Endodermal cell (in vitro differentiated cells): Measurements from ENCODE around the gene LRBA. TPM values are rescaled to one million over a fixed set of nuclear protein-coding genes. Genes with fewer than 3 reads are reported as not detected.

ENCODE experiments used
- DNase-seq: peaks from one replicate; pipeline ENCODE4 v3.0.0-alpha.2; 2017
- H3K27ac ChIP-seq: 2 replicates; pipeline ENCODE4 v1.5.1; 2013; ENCODE audit warnings: mild to moderate bottlenecking, low read depth, low read length, moderate library complexity
- H3K27me3 ChIP-seq: 2 replicates; pipeline ENCODE4 v1.6.1; 2013; ENCODE audit warnings: mild to moderate bottlenecking, low read length, moderate library complexity; ENCODE audit not compliant: insufficient read depth, control insufficient read depth, poor library complexity, severe bottlenecking
- H3K36me3 ChIP-seq: 2 replicates; pipeline ENCODE4 v1.7.0; 2013; ENCODE audit warnings: mild to moderate bottlenecking, low read length, moderate library complexity; ENCODE audit not compliant: control insufficient read depth, insufficient read depth
- H3K4me1 ChIP-seq: one replicate; pipeline ENCODE4 v1.7.0; 2013; ENCODE audit warnings: low read length; ENCODE audit not compliant: control insufficient read depth, insufficient read depth
- H3K4me3 ChIP-seq: 2 replicates; pipeline ENCODE4 v1.5.1; 2013; ENCODE audit warnings: mild to moderate bottlenecking, low read length, moderate library complexity
- H3K9ac ChIP-seq: 2 replicates; pipeline ENCODE4 v1.6.1; 2013; ENCODE audit warnings: mild to moderate bottlenecking, low read length, moderate library complexity; ENCODE audit not compliant: poor library complexity, severe bottlenecking; ENCODE audit errors: extremely low read depth
- H3K9me3 ChIP-seq: 2 replicates; pipeline ENCODE4 v1.6.1; 2013; ENCODE audit warnings: mild to moderate bottlenecking, low read length, moderate library complexity; ENCODE audit not compliant: control insufficient read depth
- H3K27ac Mint-ChIP-seq: 2 replicates; pipeline ENCODE4 v1.8.0; 2020; ENCODE audit warnings: mixed read lengths
- H3K27me3 Mint-ChIP-seq: 2 replicates; pipeline ENCODE4 v1.8.0; 2021; ENCODE audit warnings: mild to moderate bottlenecking, mixed read lengths; ENCODE audit not compliant: insufficient read depth
- H3K36me3 Mint-ChIP-seq: 2 replicates; pipeline ENCODE4 v1.8.0; 2020; ENCODE audit warnings: low read depth, mixed read lengths
- H3K4me1 Mint-ChIP-seq: 2 replicates; pipeline ENCODE4 v1.8.0; 2020; ENCODE audit warnings: mixed read lengths
- H3K4me3 Mint-ChIP-seq: 2 replicates; pipeline ENCODE4 v1.8.0; 2020; ENCODE audit warnings: mild to moderate bottlenecking, moderate library complexity, mixed read lengths
- H3K9me3 Mint-ChIP-seq: 2 replicates; pipeline ENCODE4 v1.8.0; 2020; ENCODE audit warnings: mild to moderate bottlenecking, mixed read lengths
- WGBS, 2 experiments: methylation state at CpG; one replicate each; pipeline versions ENCODE4 v1.1.5 to v1.1.7; 2013; ENCODE audit warnings: missing lambda C conversion rate in 2 of 2, mixed read lengths in 1 of 2; ENCODE audit not compliant: insufficient coverage in 1 of 2, insufficient read length in 1 of 2; 5-methylcytosine and 5-hydroxymethylcytosine counted together
- total RNA-seq, 2 donors: library from RNA; stranded (reverse); fragmentation: NEBNext Ultra II Directional in 1 of 2; extraction: Animal tissue kit (Norgen Biotek cat#: 25700) in 1 of 2; gene quantifications; 2 replicates in 1 of 2; 3 replicates in 1 of 2; pipeline ENCODE4 v1.2.1, GENCODE V29; 2021
- TF ChIP-seq, protein P1 (sequence below): fragments of 200-600 bp; sonication (generic); conservative IDR thresholded peaks from 2 replicates; pipeline ENCODE4 v1.5.0; 2021; ENCODE audit warnings: antibody characterized with exemption, mild to moderate bottlenecking

The LRBA gene
- total RNA-seq, 2 donors from 2014 or later, result 77.3 to 95.9 TPM

DNA sequence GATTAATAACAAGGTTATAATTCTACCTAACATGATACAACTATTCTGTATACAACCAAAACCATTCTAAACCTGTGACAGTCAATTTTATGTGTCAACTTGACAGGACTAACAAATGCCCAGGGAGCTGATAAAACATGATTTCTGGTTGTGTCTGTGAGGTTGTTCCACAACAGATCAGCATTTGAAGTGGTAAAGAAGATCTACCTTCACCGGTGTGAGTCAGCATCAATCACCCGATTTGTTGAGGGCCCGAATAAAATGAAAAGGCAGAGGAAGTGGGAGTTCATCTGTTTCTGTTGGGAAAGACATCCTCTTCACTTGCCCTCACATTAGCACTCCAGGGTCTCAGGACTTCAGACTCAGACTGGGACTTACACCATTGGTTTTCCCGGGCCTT lies 245.2 kb downstream of the LRBA start:
- Mint-ChIP-seq H3K9me3 (no peaks in the 10 kb centered on the region), H3K4me1 (peaks cover 12% of the 10 kb centered on the region), H3K4me3 (no peak overlapping the region), H3K36me3 (peaks cover 4% of the 10 kb centered on the region), H3K27ac (no peak overlapping the region), H3K27me3 (no peaks in the 10 kb centered on the region)
- H3K9ac ChIP-seq, result no peak overlapping the region
- peaks cover 11% of the 10 kb centered on the region for H3K4me1 ChIP-seq
- WGBS, 2 experiments, result 76 to 88% methylated on average over 3 to 4 of the region's 4 CpGs
- H3K4me3 ChIP-seq, result no peak overlapping the region
- TF ChIP-seq, protein P1, sequence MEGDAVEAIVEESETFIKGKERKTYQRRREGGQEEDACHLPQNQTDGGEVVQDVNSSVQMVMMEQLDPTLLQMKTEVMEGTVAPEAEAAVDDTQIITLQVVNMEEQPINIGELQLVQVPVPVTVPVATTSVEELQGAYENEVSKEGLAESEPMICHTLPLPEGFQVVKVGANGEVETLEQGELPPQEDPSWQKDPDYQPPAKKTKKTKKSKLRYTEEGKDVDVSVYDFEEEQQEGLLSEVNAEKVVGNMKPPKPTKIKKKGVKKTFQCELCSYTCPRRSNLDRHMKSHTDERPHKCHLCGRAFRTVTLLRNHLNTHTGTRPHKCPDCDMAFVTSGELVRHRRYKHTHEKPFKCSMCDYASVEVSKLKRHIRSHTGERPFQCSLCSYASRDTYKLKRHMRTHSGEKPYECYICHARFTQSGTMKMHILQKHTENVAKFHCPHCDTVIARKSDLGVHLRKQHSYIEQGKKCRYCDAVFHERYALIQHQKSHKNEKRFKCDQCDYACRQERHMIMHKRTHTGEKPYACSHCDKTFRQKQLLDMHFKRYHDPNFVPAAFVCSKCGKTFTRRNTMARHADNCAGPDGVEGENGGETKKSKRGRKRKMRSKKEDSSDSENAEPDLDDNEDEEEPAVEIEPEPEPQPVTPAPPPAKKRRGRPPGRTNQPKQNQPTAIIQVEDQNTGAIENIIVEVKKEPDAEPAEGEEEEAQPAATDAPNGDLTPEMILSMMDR, result no peak
- H3K9me3 ChIP-seq, result no peaks in the 10 kb centered on the region
- no peaks in the 10 kb centered on the region for H3K27me3 ChIP-seq
- peaks cover 5% of the 10 kb centered on the region for H3K36me3 ChIP-seq
- no peak overlapping the region for H3K27ac ChIP-seq
- DNase-seq, result no peak

DNA sequence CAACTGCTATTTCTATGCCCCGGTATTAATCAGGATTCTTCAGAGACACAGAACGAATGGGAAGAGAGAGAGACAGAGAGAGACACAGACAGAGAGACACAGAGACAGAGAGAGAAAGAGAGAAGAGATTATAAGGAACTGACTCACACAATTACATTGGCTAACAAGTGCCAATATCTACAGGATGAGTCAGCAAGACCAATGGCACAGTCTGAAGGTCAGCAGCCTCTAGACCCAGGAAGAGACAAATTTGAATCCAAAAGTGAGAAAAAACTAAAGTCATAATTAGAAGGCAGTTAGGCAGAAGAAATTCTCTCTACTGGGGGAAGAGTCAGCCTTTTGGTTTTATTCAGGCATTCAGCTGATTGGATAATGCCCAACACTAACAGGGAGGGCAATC lies 245.8 kb downstream of the LRBA start:
- no peak for DNase-seq
- Histone ChIP-seq H3K27me3 (no peaks in the 10 kb centered on the region), H3K9ac (no peak overlapping the region), H3K27ac (no peak overlapping the region), H3K4me1 (peaks cover 7% of the 10 kb centered on the region), H3K9me3 (no peaks in the 10 kb centered on the region), H3K36me3 (peaks cover 5% of the 10 kb centered on the region), H3K4me3 (no peak overlapping the region)
- Mint-ChIP-seq H3K27me3 (no peaks in the 10 kb centered on the region), H3K9me3 (no peaks in the 10 kb centered on the region), H3K4me3 (no peak overlapping the region), H3K36me3 (peaks cover 4% of the 10 kb centered on the region), H3K4me1 (peaks cover 10% of the 10 kb centered on the region), H3K27ac (peak overlapping the region; percentile 9)
- TF ChIP-seq, protein P1, result no peak
- 94 to 100% methylated on average over 1 to 2 of the region's 2 CpGs for WGBS, 2 experiments

DNA sequence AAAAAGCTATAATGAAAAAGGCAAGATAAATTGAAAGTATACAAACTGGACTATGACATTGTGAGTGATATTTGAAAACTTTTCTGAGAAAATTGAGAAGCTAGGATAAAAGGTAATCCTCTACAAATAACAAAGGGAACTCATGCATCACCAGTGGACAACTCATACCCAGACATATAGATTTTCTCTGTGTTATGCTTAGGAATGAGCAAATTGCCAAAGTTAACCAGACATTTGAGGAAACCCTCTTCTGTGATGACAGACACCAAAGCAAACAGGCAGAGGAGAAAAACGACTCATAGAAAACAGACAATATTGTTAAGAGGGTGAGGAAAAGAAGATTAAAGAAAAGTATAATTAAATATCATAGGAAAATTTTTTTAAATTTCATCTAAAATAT lies 246.6 kb downstream of the LRBA start:
- H3K9me3 Mint-ChIP-seq, result no peaks in the 10 kb centered on the region
- WGBS, 2 experiments, result 100% methylated on average over 1 of the region's 1 CpG; no CpG with 5 or more reads in 1 of the 2 experiments
- H3K4me3 Mint-ChIP-seq, result no peak overlapping the region
- peaks cover 4% of the 10 kb centered on the region for H3K36me3 Mint-ChIP-seq
- TF ChIP-seq, protein P1, result no peak
- H3K27me3 Mint-ChIP-seq, result no peaks in the 10 kb centered on the region
- no peak for DNase-seq
- no peak overlapping the region for H3K4me3 ChIP-seq
- H3K4me1 ChIP-seq, result peaks cover 3% of the 10 kb centered on the region
- no peak overlapping the region for H3K9ac ChIP-seq
- peaks cover 5% of the 10 kb centered on the region for H3K36me3 ChIP-seq
- no peak overlapping the region for H3K27ac Mint-ChIP-seq
- H3K27me3 ChIP-seq, result no peaks in the 10 kb centered on the region
- no peaks in the 10 kb centered on the region for H3K9me3 ChIP-seq
- no peak overlapping the region for H3K27ac ChIP-seq
- peaks cover 3% of the 10 kb centered on the region for H3K4me1 Mint-ChIP-seq
